Ishikawa (cell line): Measurements from ENCODE around the gene ST6GALNAC3.

Experiments used
- CEBPB ChIP-seq: IDR thresholded peaks from 2 replicates; pipeline ENCODE4 v1.6.1; 2012
- CREB1 ChIP-seq: IDR thresholded peaks from 2 replicates; pipeline ENCODE4 v1.6.1; 2012; ENCODE audit warnings: low read depth
- EGR1 ChIP-seq: IDR thresholded peaks from 2 replicates; pipeline ENCODE4 v1.6.1; 2012
- FOXM1 ChIP-seq: IDR thresholded peaks from 2 replicates; pipeline ENCODE4 v1.6.1; 2012; ENCODE audit warnings: low read depth, borderline replicate concordance
- RAD21 ChIP-seq: IDR thresholded peaks from 2 replicates; pipeline ENCODE4 v1.6.1; 2012; ENCODE audit warnings: low read depth
- TAF1 ChIP-seq: IDR thresholded peaks from 2 replicates; pipeline ENCODE4 v1.6.1; 2012; ENCODE audit warnings: low read depth, mild to moderate bottlenecking
- TCF12 ChIP-seq: IDR thresholded peaks from 2 replicates; pipeline ENCODE4 v1.6.1; 2012; ENCODE audit warnings: low read depth
- YY1 ChIP-seq: IDR thresholded peaks from 2 replicates; pipeline ENCODE4 v1.6.1; 2012; ENCODE audit warnings: low read depth
- ZBTB7A ChIP-seq: IDR thresholded peaks from 2 replicates; pipeline ENCODE4 v1.6.1; 2012; ENCODE audit warnings: low read depth
- TF ChIP-seq, protein P1 (sequence below): IDR thresholded peaks from 2 replicates; pipeline ENCODE4 v1.6.1; 2012; ENCODE audit warnings: low read depth, mild to moderate bottlenecking

DNA sequence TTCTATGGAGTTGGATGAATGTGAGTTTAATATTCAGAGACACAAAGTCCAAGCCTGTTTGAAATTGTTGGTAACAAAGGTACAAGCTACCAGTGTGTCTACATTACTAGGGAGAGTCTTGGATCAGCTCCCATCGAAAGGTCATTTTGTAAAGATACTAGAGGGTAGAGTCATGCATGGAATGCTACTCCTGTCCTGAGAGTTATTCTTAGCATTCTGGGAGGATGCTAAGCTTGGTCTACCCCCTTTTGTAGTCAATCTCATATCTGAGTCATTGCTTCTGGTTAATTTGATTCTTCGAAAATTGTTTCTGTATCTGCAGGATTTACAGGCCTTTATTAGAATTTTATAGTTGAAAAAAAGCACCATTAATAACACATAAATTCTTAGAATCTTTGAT lies 240.2 kb downstream of the ST6GALNAC3 start:
- TF ChIP-seq FOXM1 (no peak), TAF1 (no peak), ZBTB7A (no peak), YY1 (no peak), TCF12 (no peak), EGR1 (no peak), RAD21 (no peak), CEBPB (no peak), CREB1 (no peak)
- TF ChIP-seq, protein P1, sequence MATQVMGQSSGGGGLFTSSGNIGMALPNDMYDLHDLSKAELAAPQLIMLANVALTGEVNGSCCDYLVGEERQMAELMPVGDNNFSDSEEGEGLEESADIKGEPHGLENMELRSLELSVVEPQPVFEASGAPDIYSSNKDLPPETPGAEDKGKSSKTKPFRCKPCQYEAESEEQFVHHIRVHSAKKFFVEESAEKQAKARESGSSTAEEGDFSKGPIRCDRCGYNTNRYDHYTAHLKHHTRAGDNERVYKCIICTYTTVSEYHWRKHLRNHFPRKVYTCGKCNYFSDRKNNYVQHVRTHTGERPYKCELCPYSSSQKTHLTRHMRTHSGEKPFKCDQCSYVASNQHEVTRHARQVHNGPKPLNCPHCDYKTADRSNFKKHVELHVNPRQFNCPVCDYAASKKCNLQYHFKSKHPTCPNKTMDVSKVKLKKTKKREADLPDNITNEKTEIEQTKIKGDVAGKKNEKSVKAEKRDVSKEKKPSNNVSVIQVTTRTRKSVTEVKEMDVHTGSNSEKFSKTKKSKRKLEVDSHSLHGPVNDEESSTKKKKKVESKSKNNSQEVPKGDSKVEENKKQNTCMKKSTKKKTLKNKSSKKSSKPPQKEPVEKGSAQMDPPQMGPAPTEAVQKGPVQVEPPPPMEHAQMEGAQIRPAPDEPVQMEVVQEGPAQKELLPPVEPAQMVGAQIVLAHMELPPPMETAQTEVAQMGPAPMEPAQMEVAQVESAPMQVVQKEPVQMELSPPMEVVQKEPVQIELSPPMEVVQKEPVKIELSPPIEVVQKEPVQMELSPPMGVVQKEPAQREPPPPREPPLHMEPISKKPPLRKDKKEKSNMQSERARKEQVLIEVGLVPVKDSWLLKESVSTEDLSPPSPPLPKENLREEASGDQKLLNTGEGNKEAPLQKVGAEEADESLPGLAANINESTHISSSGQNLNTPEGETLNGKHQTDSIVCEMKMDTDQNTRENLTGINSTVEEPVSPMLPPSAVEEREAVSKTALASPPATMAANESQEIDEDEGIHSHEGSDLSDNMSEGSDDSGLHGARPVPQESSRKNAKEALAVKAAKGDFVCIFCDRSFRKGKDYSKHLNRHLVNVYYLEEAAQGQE: no peak
